Lung (tissue), 12 donors: ENCODE measurements around the gene CLASRP. TPM values are rescaled to one million over a fixed set of nuclear protein-coding genes. Genes with fewer than 3 reads are reported as not detected.

Experiments used
- ATAC-seq: fragments of 200-7000 bp; cut with Tn5 transposase; one replicate; pipeline ENCODE4 v1.9.1; 2020; ENCODE audit warnings: moderate number of reproducible peaks; ENCODE audit not compliant: insufficient read depth, low FRiP score
- DNase-seq, 3 donors: peaks; one replicate each; pipeline ENCODE4 v3.0.0-alpha.2; 2013 to 2017
- H3K27ac ChIP-seq, 2 donors: one replicate each; pipeline ENCODE4 v1.5.1; 2013; ENCODE audit warnings: mild to moderate bottlenecking in 2 of 2, moderate library complexity in 2 of 2, control low read depth in 1 of 2, inconsistent platforms in 1 of 2, low read depth in 1 of 2, low read length in 1 of 2
- H3K27me3 ChIP-seq, 3 donors: one replicate each; pipeline ENCODE4 v1.5.1; 2013; ENCODE audit warnings: low read length in 2 of 3; ENCODE audit not compliant: control insufficient read depth in 3 of 3, insufficient read depth in 3 of 3
- H3K36me3 ChIP-seq, 4 donors: one replicate each; pipeline ENCODE4 v1.5.1; 2013; ENCODE audit warnings: low read length in 4 of 4, mild to moderate bottlenecking in 1 of 4, moderate library complexity in 1 of 4; ENCODE audit not compliant: control insufficient read depth in 4 of 4, insufficient read depth in 4 of 4
- H3K4me1 ChIP-seq, 5 donors: one replicate each; pipeline ENCODE4 v1.5.1; 2013; ENCODE audit warnings: low read length in 5 of 5, mild to moderate bottlenecking in 2 of 5, moderate library complexity in 1 of 5; ENCODE audit not compliant: control insufficient read depth in 5 of 5, insufficient read depth in 5 of 5
- H3K4me3 ChIP-seq: one replicate; pipeline ENCODE4 v1.5.1; 2013; ENCODE audit warnings: mild to moderate bottlenecking, control low read depth, moderate library complexity
- H3K9ac ChIP-seq, 2 donors: one replicate each; pipeline ENCODE4 v1.5.1; 2013; ENCODE audit warnings: low read length in 2 of 2, control low read depth in 1 of 2; ENCODE audit not compliant: insufficient read depth in 1 of 2
- H3K9me3 ChIP-seq, 4 donors: one replicate each; pipeline ENCODE4 v1.5.1; 2013; ENCODE audit warnings: low read length in 3 of 4, mild to moderate bottlenecking in 1 of 4, moderate library complexity in 1 of 4; ENCODE audit not compliant: control insufficient read depth in 4 of 4, insufficient read depth in 3 of 4
- CTCF ChIP-seq: IDR thresholded peaks from 2 replicates; pipeline ENCODE4 v1.5.1; 2012; ENCODE audit warnings: mild to moderate bottlenecking; ENCODE audit errors: control extremely low read depth, extremely low read depth
- WGBS, 2 donors: extraction: QIAGEN DNeasy Blood & Tissue Kit; methylation state at CpG; one replicate each; pipeline ENCODE4 v1.1.7; 2013; 5-methylcytosine and 5-hydroxymethylcytosine counted together
- polyA plus RNA-seq, 2 donors: library from polyadenylated mRNA; stranded (reverse); fragments of 200-250 nt; gene quantifications; one replicate each; pipeline ENCODE4 v1.2.1, GENCODE V29; 2013
- total RNA-seq, 2 donors: library from RNA; depleted of rRNA in 1 of 2; stranded (reverse); fragments of >200 nt in 1 of 2; gene quantifications; one replicate each; pipeline ENCODE4 v1.2.1, GENCODE V29; 2014 to 2021
- donor health status: control.
- donor health status: control.
- donor health status: Bipolar disorder and iron deficiency.
- donor health status: healthy.
- donor health status: DM: yes; HTN: yes; CAD: no.

The CLASRP gene
- total and polyA plus RNA-seq, 4 donors, result 23.9 to 107 (median 57.6) TPM

GRCh38 chr19:45096700-45097099 lies 57.9 kb downstream of the CLASRP start:
- TF ChIP-seq CTCF, result no peak
- Histone ChIP-seq H3K36me3 (peaks cover 0 to 2% (median 0%) of the 10 kb centered on the region in 4 donors), H3K4me1 (peaks cover 9 to 34% (median 28%) of the 10 kb centered on the region in 5 donors), H3K9me3 (no peaks in the 10 kb centered on the region), H3K27me3 (no peaks in the 10 kb centered on the region), H3K27ac (no peak overlapping the region), H3K9ac (no peak overlapping the region), H3K4me3 (no peak overlapping the region)
- ATAC-seq (no peak), DNase-seq (no peak)
- WGBS, 2 donors, result 87 to 96% methylated on average over 7 of the region's 7 CpGs

GRCh38 chr19:45097450-45097775 lies 58.6 kb downstream of the CLASRP start:
- 90 to 93% methylated on average over 7 of the region's 7 CpGs for WGBS, 2 donors
- Histone ChIP-seq H3K4me3 (no peak overlapping the region), H3K4me1 (peaks cover 9 to 35% (median 28%) of the 10 kb centered on the region in 5 donors), H3K36me3 (peaks cover 0 to 2% (median 0%) of the 10 kb centered on the region in 4 donors), H3K9ac (peak overlapping the region in 1 of 2 donors; percentile 55), H3K9me3 (no peaks in the 10 kb centered on the region), H3K27ac (no peak overlapping the region), H3K27me3 (no peaks in the 10 kb centered on the region)
- DNase-seq, result no peak
- ATAC-seq, result no peak
- no peak for TF ChIP-seq CTCF

GRCh38 chr19:45097776-45098520 lies 59.1 kb downstream of the CLASRP start:
- H3K36me3 ChIP-seq, result peaks cover 0 to 2% (median 0%) of the 10 kb centered on the region in 4 donors
- DNase-seq, result no peak
- peak overlapping the region in 1 of 2 donors; percentile 1 for H3K27ac ChIP-seq
- WGBS, 2 donors, result 69 to 79% methylated on average over 16 of the region's 16 CpGs
- H3K27me3 ChIP-seq, result no peaks in the 10 kb centered on the region
- no peak overlapping the region for H3K4me3 ChIP-seq
- H3K9me3 ChIP-seq, result no peaks in the 10 kb centered on the region
- peaks cover 10 to 37% (median 33%) of the 10 kb centered on the region in 5 donors for H3K4me1 ChIP-seq
- peak overlapping the region in 1 of 2 donors; percentile 55 for H3K9ac ChIP-seq
- no peak for TF ChIP-seq CTCF
- ATAC-seq, result no peak
